Measurements from ENCODE around the gene MSLN. TPM values are rescaled to one million over a fixed set of nuclear protein-coding genes. Genes with fewer than 3 reads are reported as not detected.
"Not testable (repeated sequence)": the region's sequence is repeated elsewhere in the genome, so short reads cannot be mapped to it uniquely, and the experiment has no call there.

The MSLN gene
- total RNA-seq, 6 experiments from 2014 or later: 0.25 TPM; not detected in 5

DNA sequence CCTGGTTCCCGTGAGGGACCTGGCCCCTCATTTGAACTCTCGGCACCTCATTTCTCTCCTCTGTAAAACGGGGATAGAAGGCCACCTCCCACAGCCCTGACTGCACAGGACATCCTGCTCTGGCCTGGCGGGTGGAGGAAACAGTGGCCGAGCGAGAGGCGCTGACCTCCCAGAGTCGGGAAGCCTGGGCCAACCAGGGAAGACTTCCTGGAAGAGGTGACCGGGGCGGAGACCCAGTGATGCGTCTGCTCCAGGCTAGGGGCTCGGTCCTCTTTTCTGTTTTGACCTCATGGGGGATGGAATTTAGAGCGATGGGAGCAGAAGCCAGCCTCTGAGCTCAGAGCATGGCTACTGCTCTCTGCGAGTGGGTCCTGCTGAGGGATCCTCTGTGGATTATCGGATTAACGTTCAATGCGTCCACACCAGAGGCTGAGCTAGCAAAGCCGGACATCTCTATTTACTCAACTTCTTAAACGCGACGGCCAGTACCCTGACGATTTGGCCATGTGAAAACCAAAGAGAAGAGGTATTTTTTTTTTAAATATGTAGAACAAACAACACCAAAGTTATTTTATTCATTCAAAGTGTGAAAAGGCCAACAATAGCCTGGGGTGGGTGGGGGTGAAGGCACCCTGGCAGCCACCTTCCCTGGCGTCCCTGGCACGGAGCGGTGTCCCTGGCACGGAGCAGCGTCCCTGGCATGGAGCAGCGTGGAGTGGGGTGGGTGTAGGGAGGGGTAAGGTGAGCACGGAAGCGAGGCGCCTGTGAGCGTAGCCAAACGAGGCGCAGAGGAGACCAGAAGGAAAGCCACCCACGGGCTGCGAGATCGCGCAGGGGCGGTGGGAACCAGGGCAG lies 9.2 kb upstream of the MSLN start:
- no peak for TF ChIP-seq POLR2A (IDR thresholded peaks at IDR 0.05)
- TF ChIP-seq, protein P1, sequence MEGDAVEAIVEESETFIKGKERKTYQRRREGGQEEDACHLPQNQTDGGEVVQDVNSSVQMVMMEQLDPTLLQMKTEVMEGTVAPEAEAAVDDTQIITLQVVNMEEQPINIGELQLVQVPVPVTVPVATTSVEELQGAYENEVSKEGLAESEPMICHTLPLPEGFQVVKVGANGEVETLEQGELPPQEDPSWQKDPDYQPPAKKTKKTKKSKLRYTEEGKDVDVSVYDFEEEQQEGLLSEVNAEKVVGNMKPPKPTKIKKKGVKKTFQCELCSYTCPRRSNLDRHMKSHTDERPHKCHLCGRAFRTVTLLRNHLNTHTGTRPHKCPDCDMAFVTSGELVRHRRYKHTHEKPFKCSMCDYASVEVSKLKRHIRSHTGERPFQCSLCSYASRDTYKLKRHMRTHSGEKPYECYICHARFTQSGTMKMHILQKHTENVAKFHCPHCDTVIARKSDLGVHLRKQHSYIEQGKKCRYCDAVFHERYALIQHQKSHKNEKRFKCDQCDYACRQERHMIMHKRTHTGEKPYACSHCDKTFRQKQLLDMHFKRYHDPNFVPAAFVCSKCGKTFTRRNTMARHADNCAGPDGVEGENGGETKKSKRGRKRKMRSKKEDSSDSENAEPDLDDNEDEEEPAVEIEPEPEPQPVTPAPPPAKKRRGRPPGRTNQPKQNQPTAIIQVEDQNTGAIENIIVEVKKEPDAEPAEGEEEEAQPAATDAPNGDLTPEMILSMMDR (IDR thresholded peaks at IDR 0.05): no peak
- no peak overlapping the region for H3K27ac ChIP-seq
- no peaks in the 10 kb centered on the region for H3K9me3 ChIP-seq
- ATAC-seq (peak in 1 of 4 donors; percentile 12), DNase-seq (no peak)
- H3K36me3 ChIP-seq: no peaks in the 10 kb centered on the region
- H3K27me3 ChIP-seq: no peaks in the 10 kb centered on the region
- 24% methylated on average over 16 of the region's 39 CpGs for WGBS (ENCODE audit: insufficient coverage, low coverage, low lambda C conversion rate, missing lambda C conversion rate)
- H3K4me1 ChIP-seq: no peaks in the 10 kb centered on the region
- intact Hi-C loops (cut with DNase I): no loop called here
- H3K4me3 ChIP-seq: no peak overlapping the region

DNA sequence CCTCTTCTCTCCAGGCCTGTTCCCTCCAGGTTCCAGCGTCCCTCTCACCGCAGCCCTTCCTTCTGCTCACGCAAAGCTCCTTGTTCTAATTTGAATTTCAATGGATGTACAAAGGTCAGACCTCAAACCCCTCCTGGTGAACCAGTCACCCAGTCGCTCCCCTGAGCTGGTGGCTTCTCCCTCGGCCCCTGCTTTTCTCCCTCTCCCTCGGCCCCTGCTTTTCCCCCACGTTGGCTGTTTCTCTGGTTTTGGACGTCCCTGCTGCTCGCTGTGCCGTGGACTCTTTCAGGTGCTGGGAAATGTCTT lies 8.6 kb upstream of the MSLN start:
- no peaks in the 10 kb centered on the region for H3K4me1 ChIP-seq
- H3K36me3 ChIP-seq: no peaks in the 10 kb centered on the region
- DNase-seq: no peak
- no peak for TF ChIP-seq POLR2A (IDR thresholded peaks at IDR 0.05)
- TF ChIP-seq, protein P1 (IDR thresholded peaks at IDR 0.05): no peak
- 10% methylated on average over 8 of the region's 10 CpGs for WGBS (ENCODE audit: insufficient coverage, low coverage, low lambda C conversion rate, missing lambda C conversion rate)
- ATAC-seq: no peak
- no peak overlapping the region for H3K4me3 ChIP-seq
- no peaks in the 10 kb centered on the region for H3K27me3 ChIP-seq
- no peak overlapping the region for H3K27ac ChIP-seq
- no peaks in the 10 kb centered on the region for H3K9me3 ChIP-seq
- intact Hi-C loops (cut with DNase I): no loop called here

GRCh38 chr16:754121-754607 lies 6.4 kb upstream of the MSLN start:
- H3K4me3 ChIP-seq; H3K27ac ChIP-seq; intact Hi-C loops (cut with DNase I); ATAC-seq; DNase-seq; H3K36me3 ChIP-seq; H3K4me1 ChIP-seq; H3K9me3 ChIP-seq; H3K27me3 ChIP-seq: not testable (repeated sequence)
- WGBS (ENCODE audit: insufficient coverage, low coverage, low lambda C conversion rate, missing lambda C conversion rate): 80% methylated on average over 5 of the region's 11 CpGs

DNA sequence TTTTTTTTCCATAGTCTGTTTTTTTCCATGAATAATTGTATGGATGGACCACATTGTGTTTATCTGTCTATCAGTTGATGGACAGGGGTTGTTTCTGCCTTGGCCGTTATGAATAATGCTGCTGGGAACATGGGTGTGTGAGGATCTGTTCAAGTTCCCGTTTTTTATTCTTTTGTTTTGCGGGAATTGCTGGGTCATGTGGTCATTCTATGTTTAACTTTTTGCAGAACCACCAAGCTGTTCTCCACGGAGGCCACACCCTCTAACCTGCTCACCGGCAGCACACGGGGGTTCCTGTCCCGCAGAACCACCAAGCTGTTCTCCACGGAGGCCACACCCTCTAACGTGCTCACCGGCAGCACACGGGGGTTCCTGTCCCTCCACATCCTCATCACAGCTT lies 5.9 kb upstream of the MSLN start:
- TF ChIP-seq POLR2A (IDR thresholded peaks at IDR 0.05): no peak
- TF ChIP-seq, protein P1 (IDR thresholded peaks at IDR 0.05): no peak
- WGBS (ENCODE audit: insufficient coverage, low coverage, low lambda C conversion rate, missing lambda C conversion rate): 32% methylated on average over 6 of the region's 11 CpGs
- intact Hi-C loops (cut with DNase I): no loop called here
- DNase-seq: no peak
- no peaks in the 10 kb centered on the region for H3K27me3 ChIP-seq
- no peak overlapping the region for H3K27ac ChIP-seq
- H3K4me3 ChIP-seq: no peak overlapping the region
- no peaks in the 10 kb centered on the region for H3K4me1 ChIP-seq
- no peaks in the 10 kb centered on the region for H3K36me3 ChIP-seq
- ATAC-seq: peak in 2 of 4 donors; percentile 24 to 37
- H3K9me3 ChIP-seq: no peaks in the 10 kb centered on the region

- DNase-seq: no peak
- no peaks in the 10 kb centered on the region for H3K4me1 ChIP-seq
- H3K27me3 ChIP-seq: no peaks in the 10 kb centered on the region
- no peaks in the 10 kb centered on the region for H3K9me3 ChIP-seq
- H3K4me3 ChIP-seq: no peak overlapping the region
- H3K27ac ChIP-seq: no peak overlapping the region
- no peaks in the 10 kb centered on the region for H3K36me3 ChIP-seq
- WGBS (ENCODE audit: insufficient coverage, low coverage, low lambda C conversion rate, missing lambda C conversion rate): 83% methylated on average over 5 of the region's 5 CpGs
- TF ChIP-seq, protein P1 (IDR thresholded peaks at IDR 0.05): no peak
- no peak for TF ChIP-seq POLR2A (IDR thresholded peaks at IDR 0.05)
- ATAC-seq: no peak
- intact Hi-C loops (cut with DNase I): no loop called here
Observed at GRCh38 chr16:756428-756827, 4.1 kb upstream of the MSLN start.
